RWPE2 (cell line): ENCODE data around the gene GMEB2.

Experiments
- ATAC-seq: fragments of 200-7000 bp; cut with Tn5 transposase; 3 replicates; pipeline ENCODE4 v1.9.1; 2021; ENCODE audit warnings: low read depth
- DNase-seq: peaks from one replicate; pipeline ENCODE4 v3.0.0-alpha.2; 2020; ENCODE audit warnings: low spot score
- H3K27ac ChIP-seq: fragments of 450-650 bp; 2 replicates; pipeline ENCODE4 v1.5.1; 2017; ENCODE audit warnings: mild to moderate bottlenecking; ENCODE audit not compliant: poor library complexity, severe bottlenecking
- H3K27me3 ChIP-seq: fragments of 250-450 bp; sonication (Bioruptor Pico); 2 replicates; pipeline ENCODE4 v1.5.1; 2021; ENCODE audit warnings: mild to moderate bottlenecking, moderate library complexity; ENCODE audit not compliant: insufficient read depth, poor library complexity, severe bottlenecking
- H3K36me3 ChIP-seq: fragments of 250-450 bp; sonication (Bioruptor Pico); 2 replicates; pipeline ENCODE4 v1.5.1; 2020; ENCODE audit warnings: low read depth, mild to moderate bottlenecking, moderate library complexity
- H3K4me1 ChIP-seq: fragments of 250-450 bp; sonication (Bioruptor Pico); 2 replicates; pipeline ENCODE4 v1.5.1; 2021; ENCODE audit warnings: mild to moderate bottlenecking, moderate library complexity; ENCODE audit not compliant: insufficient read depth, poor library complexity, severe bottlenecking
- H3K4me3 ChIP-seq: fragments of 250-450 bp; sonication (Bioruptor Pico); 2 replicates; pipeline ENCODE4 v1.5.1; 2021; ENCODE audit warnings: mild to moderate bottlenecking, moderate library complexity; ENCODE audit not compliant: severe bottlenecking
- H3K9me3 ChIP-seq: fragments of 250-450 bp; sonication (Bioruptor Pico); 2 replicates; pipeline ENCODE4 v1.5.1; 2021; ENCODE audit warnings: mild to moderate bottlenecking, moderate library complexity; ENCODE audit not compliant: severe bottlenecking
- TF ChIP-seq, protein P1 (sequence below): fragments of 450-650 bp; IDR thresholded peaks from one replicate; pipeline ENCODE4 v1.5.1; 2017; ENCODE audit warnings: mild to moderate bottlenecking, moderate library complexity; ENCODE audit not compliant: poor library complexity, severe bottlenecking

Gene GMEB2

DNA sequence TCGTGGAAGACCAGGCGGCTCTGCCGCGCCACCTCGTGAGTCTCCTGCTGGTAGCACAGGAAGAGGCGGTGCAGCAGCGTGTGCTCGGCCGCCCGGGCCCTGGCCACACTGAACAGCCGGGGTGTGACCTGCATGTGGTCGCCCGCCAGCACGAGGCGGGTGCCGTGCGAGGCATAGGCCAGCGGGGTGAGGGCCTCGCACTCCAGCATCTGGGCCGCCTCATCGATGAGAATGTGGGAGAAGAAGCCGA lies 59.8 kb downstream of the GMEB2 start:
- H3K27me3 ChIP-seq, result no peaks in the 10 kb centered on the region
- no peak overlapping the region for H3K27ac ChIP-seq
- no peak overlapping the region for H3K4me3 ChIP-seq
- H3K36me3 ChIP-seq, result peaks cover 34% of the 10 kb centered on the region
- H3K4me1 ChIP-seq, result no peaks in the 10 kb centered on the region
- TF ChIP-seq, protein P1, sequence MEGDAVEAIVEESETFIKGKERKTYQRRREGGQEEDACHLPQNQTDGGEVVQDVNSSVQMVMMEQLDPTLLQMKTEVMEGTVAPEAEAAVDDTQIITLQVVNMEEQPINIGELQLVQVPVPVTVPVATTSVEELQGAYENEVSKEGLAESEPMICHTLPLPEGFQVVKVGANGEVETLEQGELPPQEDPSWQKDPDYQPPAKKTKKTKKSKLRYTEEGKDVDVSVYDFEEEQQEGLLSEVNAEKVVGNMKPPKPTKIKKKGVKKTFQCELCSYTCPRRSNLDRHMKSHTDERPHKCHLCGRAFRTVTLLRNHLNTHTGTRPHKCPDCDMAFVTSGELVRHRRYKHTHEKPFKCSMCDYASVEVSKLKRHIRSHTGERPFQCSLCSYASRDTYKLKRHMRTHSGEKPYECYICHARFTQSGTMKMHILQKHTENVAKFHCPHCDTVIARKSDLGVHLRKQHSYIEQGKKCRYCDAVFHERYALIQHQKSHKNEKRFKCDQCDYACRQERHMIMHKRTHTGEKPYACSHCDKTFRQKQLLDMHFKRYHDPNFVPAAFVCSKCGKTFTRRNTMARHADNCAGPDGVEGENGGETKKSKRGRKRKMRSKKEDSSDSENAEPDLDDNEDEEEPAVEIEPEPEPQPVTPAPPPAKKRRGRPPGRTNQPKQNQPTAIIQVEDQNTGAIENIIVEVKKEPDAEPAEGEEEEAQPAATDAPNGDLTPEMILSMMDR, result no peak
- ATAC-seq, result no peak
- no peaks in the 10 kb centered on the region for H3K9me3 ChIP-seq
- no peak for DNase-seq

DNA sequence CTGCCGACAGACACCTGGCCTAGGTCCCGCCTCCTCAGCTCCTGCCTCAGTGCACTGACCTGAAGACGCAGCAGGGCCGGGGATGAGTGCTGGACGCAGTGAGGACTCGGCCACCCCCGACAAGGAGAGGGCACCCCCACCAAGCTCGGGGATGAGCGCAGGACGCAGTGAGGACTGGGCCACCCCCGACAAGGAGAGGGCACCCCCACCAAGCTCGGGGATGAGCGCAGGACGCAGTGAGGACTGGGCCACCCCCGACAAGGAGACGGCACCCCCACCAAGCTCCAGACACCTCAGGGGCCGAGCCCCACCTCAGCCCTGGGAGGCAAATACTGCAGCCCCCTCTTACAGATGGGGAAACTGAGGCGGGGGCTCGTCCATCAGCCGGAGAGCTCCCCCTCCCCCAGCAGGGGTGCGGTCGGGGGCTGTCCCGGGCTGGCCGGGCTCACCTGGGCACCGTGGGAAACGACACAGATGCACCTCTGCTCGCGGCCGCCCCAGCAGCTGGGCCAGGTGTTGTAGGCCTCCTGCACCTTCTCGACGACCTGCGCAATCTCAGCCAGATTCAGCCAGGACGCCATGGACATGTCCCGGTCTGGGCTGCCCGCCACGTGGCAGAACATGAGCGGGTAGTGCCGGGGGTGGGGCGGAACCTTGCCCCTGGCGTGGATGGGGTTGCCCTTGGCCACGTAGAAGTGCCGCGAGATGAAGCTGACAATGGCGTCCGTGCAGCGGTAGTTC lies 60.3 kb downstream of the GMEB2 start:
- H3K27ac ChIP-seq, result no peak overlapping the region
- H3K9me3 ChIP-seq, result no peaks in the 10 kb centered on the region
- peaks cover 37% of the 10 kb centered on the region for H3K36me3 ChIP-seq
- no peak; the same call in 2 of the 3 replicates for ATAC-seq
- peak; percentile 88 for DNase-seq
- H3K27me3 ChIP-seq, result no peaks in the 10 kb centered on the region
- no peaks in the 10 kb centered on the region for H3K4me1 ChIP-seq
- H3K4me3 ChIP-seq, result no peak overlapping the region
- TF ChIP-seq, protein P1, result no peak

DNA sequence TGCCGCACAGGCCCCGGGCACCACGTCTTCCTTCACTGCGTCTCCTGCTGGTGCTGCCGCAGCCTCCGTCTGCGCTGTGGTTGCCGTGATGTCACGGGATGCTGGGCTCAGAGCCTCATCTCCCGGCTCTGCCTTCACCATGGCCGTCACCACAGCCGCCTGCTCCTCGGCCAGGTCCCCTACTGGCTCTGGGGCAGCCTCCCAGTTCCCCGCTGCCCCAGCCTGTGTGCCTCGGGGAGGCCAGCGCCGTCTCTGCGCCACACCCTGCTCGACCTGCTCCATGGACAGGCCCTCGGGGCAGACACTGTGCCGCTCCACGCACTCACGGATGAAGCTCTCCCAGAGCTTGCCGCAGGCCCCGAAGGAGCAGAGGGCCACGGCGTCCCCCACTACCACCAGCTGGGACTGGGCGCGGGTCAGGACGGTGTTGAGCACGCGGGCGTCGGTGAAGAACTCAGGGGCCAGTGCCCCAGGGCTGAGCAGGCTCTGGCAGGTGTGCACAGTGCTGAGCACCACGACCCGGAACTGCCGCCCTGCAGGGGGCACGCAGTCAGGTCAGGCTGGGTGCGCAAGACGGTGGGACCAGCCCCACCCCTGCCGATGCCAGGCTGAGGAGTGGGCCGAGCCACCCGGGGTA lies 61.1 kb downstream of the GMEB2 start:
- Histone ChIP-seq H3K27ac (no peak overlapping the region), H3K36me3 (peaks cover 44% of the 10 kb centered on the region), H3K4me3 (no peak overlapping the region), H3K4me1 (no peaks in the 10 kb centered on the region), H3K9me3 (no peaks in the 10 kb centered on the region), H3K27me3 (no peaks in the 10 kb centered on the region)
- TF ChIP-seq, protein P1, result no peak
- ATAC-seq (no peak), DNase-seq (peak; percentile 88)

DNA sequence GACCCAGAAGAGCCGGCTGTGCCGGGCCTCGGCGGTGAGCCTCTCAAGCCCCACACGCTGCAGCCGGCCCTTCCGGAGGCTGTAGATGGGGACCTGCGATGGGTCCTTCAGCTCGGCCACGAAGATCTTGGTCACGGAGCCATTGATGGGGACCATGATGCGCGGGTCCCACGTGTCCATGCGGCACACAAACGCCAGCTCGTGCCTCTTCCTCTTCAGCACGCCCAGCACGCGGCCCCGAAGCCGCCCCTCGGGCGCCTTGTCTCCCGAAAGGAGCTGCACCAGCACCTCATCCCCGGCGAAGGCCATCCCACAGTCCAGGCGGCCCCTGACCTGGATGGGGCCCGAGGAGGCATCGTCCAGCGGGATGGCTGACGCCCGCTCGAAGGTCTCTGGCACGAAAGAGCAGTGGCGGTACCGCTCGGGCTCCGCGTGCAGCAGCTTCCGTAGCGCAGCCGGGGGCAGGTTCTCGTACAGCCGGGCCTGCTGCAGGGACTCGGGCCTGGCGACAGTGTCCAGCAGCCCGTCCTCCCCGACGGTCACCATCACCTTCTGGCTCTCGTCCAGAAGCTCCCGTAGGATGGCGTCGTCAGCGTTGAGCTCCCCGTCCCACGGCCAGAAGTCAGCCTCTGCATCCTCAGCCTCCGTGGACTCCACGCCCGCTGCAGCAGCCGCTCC lies 61.7 kb downstream of the GMEB2 start:
- Histone ChIP-seq H3K4me1 (no peaks in the 10 kb centered on the region), H3K27me3 (no peaks in the 10 kb centered on the region), H3K36me3 (peaks cover 51% of the 10 kb centered on the region), H3K27ac (no peak overlapping the region), H3K4me3 (no peak overlapping the region), H3K9me3 (no peaks in the 10 kb centered on the region)
- peak; percentile 88 for DNase-seq
- ATAC-seq, result no peak
- TF ChIP-seq, protein P1, result no peak
